Measurements from ENCODE around the gene DNAH8.

DNAH8 gene

DNA sequence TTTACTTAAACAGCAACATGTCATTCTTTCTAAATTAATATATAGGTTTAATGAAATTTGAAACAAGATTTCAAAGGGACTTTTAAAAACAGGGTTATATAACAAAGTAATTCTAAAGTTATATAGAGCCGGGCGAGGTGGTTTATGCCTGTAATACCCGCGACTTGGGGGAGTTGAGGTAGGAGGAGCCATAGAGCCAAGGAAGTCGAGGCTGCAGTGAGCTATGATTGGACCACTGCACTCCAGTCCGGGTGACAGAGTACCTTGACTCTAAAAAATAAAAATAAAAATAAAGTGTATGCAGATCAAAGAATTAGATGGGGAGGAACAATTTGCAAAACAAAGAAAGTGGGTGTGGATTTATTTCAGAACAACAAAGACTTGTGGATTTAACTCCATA lies 182.4 kb downstream of the DNAH8 start:
- Histone ChIP-seq H4K20me1 (ENCODE audit: insufficient read depth, low read length) (no peaks in the 10 kb centered on the region), H3K27ac (ENCODE audit: low read length) (no peak overlapping the region), H3K4me1 (ENCODE audit: low read length) (no peaks in the 10 kb centered on the region), H3K9me3 (ENCODE audit: insufficient read depth, low read length) (no peaks in the 10 kb centered on the region), H3K4me2 (ENCODE audit: low read length) (no peak overlapping the region), H3K4me3 (ENCODE audit: low read length) (no peak overlapping the region), H3K79me2 (ENCODE audit: low read length) (no peaks in the 10 kb centered on the region), H3K27me3 (ENCODE audit: low read depth, low read length) (peaks cover 29% of the 10 kb centered on the region; the same call in 1 of the 2 replicates), H2AFZ (ENCODE audit: low read depth, low read length) (no peak overlapping the region), H3K36me3 (replicated peaks; ENCODE audit: low read depth, low read length) (no peaks in the 10 kb centered on the region), H3K9ac (ENCODE audit: low read length) (no peak overlapping the region)
- TF ChIP-seq, protein P1, sequence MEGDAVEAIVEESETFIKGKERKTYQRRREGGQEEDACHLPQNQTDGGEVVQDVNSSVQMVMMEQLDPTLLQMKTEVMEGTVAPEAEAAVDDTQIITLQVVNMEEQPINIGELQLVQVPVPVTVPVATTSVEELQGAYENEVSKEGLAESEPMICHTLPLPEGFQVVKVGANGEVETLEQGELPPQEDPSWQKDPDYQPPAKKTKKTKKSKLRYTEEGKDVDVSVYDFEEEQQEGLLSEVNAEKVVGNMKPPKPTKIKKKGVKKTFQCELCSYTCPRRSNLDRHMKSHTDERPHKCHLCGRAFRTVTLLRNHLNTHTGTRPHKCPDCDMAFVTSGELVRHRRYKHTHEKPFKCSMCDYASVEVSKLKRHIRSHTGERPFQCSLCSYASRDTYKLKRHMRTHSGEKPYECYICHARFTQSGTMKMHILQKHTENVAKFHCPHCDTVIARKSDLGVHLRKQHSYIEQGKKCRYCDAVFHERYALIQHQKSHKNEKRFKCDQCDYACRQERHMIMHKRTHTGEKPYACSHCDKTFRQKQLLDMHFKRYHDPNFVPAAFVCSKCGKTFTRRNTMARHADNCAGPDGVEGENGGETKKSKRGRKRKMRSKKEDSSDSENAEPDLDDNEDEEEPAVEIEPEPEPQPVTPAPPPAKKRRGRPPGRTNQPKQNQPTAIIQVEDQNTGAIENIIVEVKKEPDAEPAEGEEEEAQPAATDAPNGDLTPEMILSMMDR (IDR thresholded peaks at IDR 0.05; ENCODE audit: low read depth, low read length), result no peak
- TF ChIP-seq EZH2phosphoT487 (IDR thresholded peaks at IDR 0.05; ENCODE audit: low read depth), result no peak

DNA sequence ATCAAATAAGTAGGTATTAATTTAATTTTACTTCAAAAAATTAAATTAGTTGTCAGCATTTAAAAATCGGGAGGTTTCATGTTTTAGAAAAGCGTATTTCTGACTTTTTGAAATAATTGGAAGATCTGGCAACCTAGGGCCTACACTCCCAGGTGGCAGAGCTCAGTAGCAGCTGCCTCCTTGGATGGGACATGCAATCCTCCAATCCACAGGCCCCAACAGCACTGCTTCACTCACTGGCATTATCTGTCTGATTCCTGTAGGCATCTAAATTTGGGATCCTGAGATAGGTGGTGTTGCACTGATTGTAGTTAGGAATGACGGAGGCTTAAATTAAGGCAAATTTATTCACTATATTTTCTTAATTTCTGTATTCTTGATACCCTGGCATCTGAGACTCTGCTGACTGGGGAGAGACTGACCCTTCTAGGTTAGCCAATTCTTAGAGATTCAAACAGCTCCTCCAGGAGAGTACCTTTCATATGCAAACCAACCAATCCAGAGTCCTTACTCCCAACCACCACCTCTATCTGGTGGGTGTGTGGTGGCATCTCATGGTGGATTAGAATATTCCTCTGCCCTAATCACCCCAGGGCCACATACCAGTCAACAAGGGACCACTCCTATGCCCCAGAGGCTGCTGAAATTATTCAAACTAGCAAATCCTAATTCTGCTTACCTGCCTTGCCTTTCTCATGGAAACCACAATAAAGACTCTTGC lies 186.9 kb downstream of the DNAH8 start:
- TF ChIP-seq, protein P1 (IDR thresholded peaks at IDR 0.05; ENCODE audit: low read depth, low read length), result no peak
- TF ChIP-seq EZH2phosphoT487 (IDR thresholded peaks at IDR 0.05; ENCODE audit: low read depth), result no peak
- Histone ChIP-seq H3K79me2 (ENCODE audit: low read length) (no peaks in the 10 kb centered on the region), H2AFZ (ENCODE audit: low read depth, low read length) (no peak overlapping the region), H3K27ac (ENCODE audit: low read length) (no peak overlapping the region), H4K20me1 (ENCODE audit: insufficient read depth, low read length) (no peaks in the 10 kb centered on the region), H3K27me3 (ENCODE audit: low read depth, low read length) (0 out of 2 replicates have a peak, but pooled peaks cover 3% of the 10 kb centered on the region), H3K9me3 (ENCODE audit: insufficient read depth, low read length) (no peaks in the 10 kb centered on the region), H3K9ac (ENCODE audit: low read length) (no peak overlapping the region), H3K4me1 (ENCODE audit: low read length) (no peaks in the 10 kb centered on the region), H3K36me3 (replicated peaks; ENCODE audit: low read depth, low read length) (no peaks in the 10 kb centered on the region), H3K4me2 (ENCODE audit: low read length) (no peak overlapping the region), H3K4me3 (ENCODE audit: low read length) (no peak overlapping the region)

DNA sequence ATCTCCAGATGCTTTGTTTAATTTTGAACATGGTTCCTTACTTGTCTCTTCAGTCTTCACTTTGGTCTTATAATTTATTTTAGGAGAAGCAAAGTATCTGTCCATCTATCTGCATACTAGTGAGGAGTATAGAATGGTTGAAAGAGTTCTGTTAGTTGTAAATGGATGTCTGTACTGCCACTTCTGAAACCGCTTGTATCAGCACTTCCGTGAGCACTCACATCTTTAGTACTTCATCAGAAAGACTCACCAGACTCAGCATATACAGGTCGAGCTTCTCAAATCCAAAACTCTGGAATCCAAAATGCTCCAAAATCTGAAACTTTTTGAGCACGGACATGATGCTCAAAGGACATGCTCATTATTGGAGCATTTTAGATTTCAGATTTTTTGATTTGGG lies 191.5 kb downstream of the DNAH8 start:
- peaks cover 8% of the 10 kb centered on the region; the same call in 1 of the 2 replicates for H3K27me3 ChIP-seq (ENCODE audit: low read depth, low read length)
- no peaks in the 10 kb centered on the region for H3K79me2 ChIP-seq (ENCODE audit: low read length)
- H3K27ac ChIP-seq (ENCODE audit: low read length), result no peak overlapping the region
- H3K9ac ChIP-seq (ENCODE audit: low read length), result no peak overlapping the region
- H3K9me3 ChIP-seq (ENCODE audit: insufficient read depth, low read length), result no peaks in the 10 kb centered on the region
- TF ChIP-seq, protein P1 (IDR thresholded peaks at IDR 0.05; ENCODE audit: low read depth, low read length), result no peak
- no peak for TF ChIP-seq EZH2phosphoT487 (IDR thresholded peaks at IDR 0.05; ENCODE audit: low read depth)
- no peak overlapping the region for H3K4me3 ChIP-seq (ENCODE audit: low read length)
- no peaks in the 10 kb centered on the region for H3K4me1 ChIP-seq (ENCODE audit: low read length)
- no peaks in the 10 kb centered on the region for H3K36me3 ChIP-seq (replicated peaks; ENCODE audit: low read depth, low read length)
- no peak overlapping the region for H3K4me2 ChIP-seq (ENCODE audit: low read length)
- no peak overlapping the region for H2AFZ ChIP-seq (ENCODE audit: low read depth, low read length)
- H4K20me1 ChIP-seq (ENCODE audit: insufficient read depth, low read length), result no peaks in the 10 kb centered on the region

DNA sequence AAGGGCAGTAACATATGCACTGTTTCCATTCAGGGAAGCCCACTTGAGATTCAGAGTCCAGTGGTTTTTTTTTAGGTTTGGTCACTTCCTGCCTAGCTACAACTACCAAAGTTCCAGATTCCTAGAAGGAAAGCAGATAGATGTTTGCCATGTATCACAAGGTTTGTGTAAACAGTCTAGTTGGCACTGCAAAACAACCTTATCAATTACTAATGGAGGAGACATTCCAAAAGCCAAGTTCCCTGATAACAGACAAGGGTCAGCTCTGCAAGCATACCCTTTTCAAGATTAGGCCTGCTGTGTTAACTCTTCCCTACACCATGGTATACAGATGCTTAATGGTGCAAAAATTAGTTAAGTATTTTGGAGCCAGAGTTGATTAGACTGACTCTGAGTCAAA lies 192.2 kb downstream of the DNAH8 start:
- no peak overlapping the region for H3K4me3 ChIP-seq (ENCODE audit: low read length)
- H3K27ac ChIP-seq (ENCODE audit: low read length), result no peak overlapping the region
- no peaks in the 10 kb centered on the region for H3K79me2 ChIP-seq (ENCODE audit: low read length)
- H3K4me1 ChIP-seq (ENCODE audit: low read length), result no peaks in the 10 kb centered on the region
- no peak overlapping the region for H3K9ac ChIP-seq (ENCODE audit: low read length)
- H2AFZ ChIP-seq (ENCODE audit: low read depth, low read length), result no peak overlapping the region
- H4K20me1 ChIP-seq (ENCODE audit: insufficient read depth, low read length), result no peaks in the 10 kb centered on the region
- H3K4me2 ChIP-seq (ENCODE audit: low read length), result no peak overlapping the region
- no peaks in the 10 kb centered on the region for H3K9me3 ChIP-seq (ENCODE audit: insufficient read depth, low read length)
- H3K27me3 ChIP-seq (ENCODE audit: low read depth, low read length), result peaks cover 8% of the 10 kb centered on the region; the same call in 1 of the 2 replicates
- H3K36me3 ChIP-seq (replicated peaks; ENCODE audit: low read depth, low read length), result no peaks in the 10 kb centered on the region
- TF ChIP-seq, protein P1 (IDR thresholded peaks at IDR 0.05; ENCODE audit: low read depth, low read length), result no peak
- TF ChIP-seq EZH2phosphoT487 (IDR thresholded peaks at IDR 0.05; ENCODE audit: low read depth), result no peak

Data from OCI-LY3 (cell line).